NT2/D1 (cell line): ENCODE data around the gene P3H1.
"Not testable (repeated sequence)": the region's sequence is repeated elsewhere in the genome, so short reads cannot be mapped to it uniquely, and the experiment has no call there.

Experiments used
- DNase-seq: peaks from one replicate; pipeline ENCODE4 v3.0.0-alpha.2; 2011; ENCODE audit warnings: low read depth, low spot score
- H3K27me3 ChIP-seq: 2 replicates; pipeline ENCODE4 v1.6.0; 2011; ENCODE audit warnings: mild to moderate bottlenecking; ENCODE audit not compliant: insufficient read length, insufficient read depth
- H3K36me3 ChIP-seq: 2 replicates; pipeline ENCODE4 v1.6.1; 2011; ENCODE audit warnings: mild to moderate bottlenecking, low read length, mixed read lengths; ENCODE audit not compliant: insufficient read depth, insufficient read length
- H3K4me1 ChIP-seq: 2 replicates; pipeline ENCODE4 v1.5.1; 2011; ENCODE audit not compliant: insufficient read depth, insufficient read length
- H3K4me3 ChIP-seq: 2 replicates; pipeline ENCODE4 v1.5.1; 2011; ENCODE audit warnings: low read depth; ENCODE audit not compliant: insufficient read length
- H3K9ac ChIP-seq: 2 replicates; pipeline ENCODE4 v1.6.0; 2011; ENCODE audit warnings: low read depth; ENCODE audit not compliant: insufficient read length
- H3K9me3 ChIP-seq: 2 replicates; pipeline ENCODE4 v1.5.1; 2011; ENCODE audit warnings: mild to moderate bottlenecking, low read length; ENCODE audit not compliant: insufficient read depth
- SUZ12 ChIP-seq: IDR thresholded peaks from 2 replicates; pipeline ENCODE4 v1.6.1; 2011; ENCODE audit not compliant: insufficient read length, insufficient read depth; ENCODE audit errors: extremely low read depth
- YY1 ChIP-seq: IDR thresholded peaks from 2 replicates; pipeline ENCODE4 v1.6.1; 2011; ENCODE audit not compliant: insufficient read length, insufficient read depth
- ZNF274 ChIP-seq: IDR thresholded peaks from 2 replicates; pipeline ENCODE4 v1.6.1; 2011; ENCODE audit warnings: mild to moderate bottlenecking, low read depth, low read length

Gene P3H1, protein sequence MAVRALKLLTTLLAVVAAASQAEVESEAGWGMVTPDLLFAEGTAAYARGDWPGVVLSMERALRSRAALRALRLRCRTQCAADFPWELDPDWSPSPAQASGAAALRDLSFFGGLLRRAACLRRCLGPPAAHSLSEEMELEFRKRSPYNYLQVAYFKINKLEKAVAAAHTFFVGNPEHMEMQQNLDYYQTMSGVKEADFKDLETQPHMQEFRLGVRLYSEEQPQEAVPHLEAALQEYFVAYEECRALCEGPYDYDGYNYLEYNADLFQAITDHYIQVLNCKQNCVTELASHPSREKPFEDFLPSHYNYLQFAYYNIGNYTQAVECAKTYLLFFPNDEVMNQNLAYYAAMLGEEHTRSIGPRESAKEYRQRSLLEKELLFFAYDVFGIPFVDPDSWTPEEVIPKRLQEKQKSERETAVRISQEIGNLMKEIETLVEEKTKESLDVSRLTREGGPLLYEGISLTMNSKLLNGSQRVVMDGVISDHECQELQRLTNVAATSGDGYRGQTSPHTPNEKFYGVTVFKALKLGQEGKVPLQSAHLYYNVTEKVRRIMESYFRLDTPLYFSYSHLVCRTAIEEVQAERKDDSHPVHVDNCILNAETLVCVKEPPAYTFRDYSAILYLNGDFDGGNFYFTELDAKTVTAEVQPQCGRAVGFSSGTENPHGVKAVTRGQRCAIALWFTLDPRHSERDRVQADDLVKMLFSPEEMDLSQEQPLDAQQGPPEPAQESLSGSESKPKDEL

GRCh38 chr1:42766741-42767509, at the start of gene P3H1, which contains the start of gene C1orf50:
TSS of gene P3H1 (minus strand) at chr1:42767028. CDS start at chr1:42766971, 57 bp downstream.
TSS of gene C1orf50 (plus strand) at chr1:42767249. CDS start at chr1:42767312, 63 bp downstream.
- H3K4me1 ChIP-seq: peaks cover 5% of the 10 kb centered on the region
- no peaks in the 10 kb centered on the region for H3K27me3 ChIP-seq

GRCh38 chr1:42815941-42816584, 49.2 kb upstream of the P3H1 start:
- peak overlapping the region; percentile 80 for H3K4me3 ChIP-seq
- H3K36me3 ChIP-seq: peaks cover 14% of the 10 kb centered on the region
- DNase-seq: peak; percentile 25
- peak overlapping the region; percentile 85 for H3K9ac ChIP-seq
- H3K4me1 ChIP-seq: peaks cover 2% of the 10 kb centered on the region
- TF ChIP-seq YY1 (no peak), ZNF274 (no peak), SUZ12 (no peak)
- H3K9me3 ChIP-seq: peaks cover 9% of the 10 kb centered on the region
- H3K27me3 ChIP-seq: no peaks in the 10 kb centered on the region

More at GRCh38 chr1:42766741-42767509, at the start of gene P3H1, which contains the start of gene C1orf50:
- DNase-seq: peak; percentile 100
- TF ChIP-seq SUZ12 (no peak), YY1 (peak; percentile 55)
- peaks cover 29% of the 10 kb centered on the region for H3K36me3 ChIP-seq
- peak within 1 kb of the TSS; percentile 99 for H3K9ac ChIP-seq
- H3K4me3 ChIP-seq: peak within 1 kb of the TSS; percentile 100
- H3K9me3 ChIP-seq: no peaks in the 10 kb centered on the region

DNA sequence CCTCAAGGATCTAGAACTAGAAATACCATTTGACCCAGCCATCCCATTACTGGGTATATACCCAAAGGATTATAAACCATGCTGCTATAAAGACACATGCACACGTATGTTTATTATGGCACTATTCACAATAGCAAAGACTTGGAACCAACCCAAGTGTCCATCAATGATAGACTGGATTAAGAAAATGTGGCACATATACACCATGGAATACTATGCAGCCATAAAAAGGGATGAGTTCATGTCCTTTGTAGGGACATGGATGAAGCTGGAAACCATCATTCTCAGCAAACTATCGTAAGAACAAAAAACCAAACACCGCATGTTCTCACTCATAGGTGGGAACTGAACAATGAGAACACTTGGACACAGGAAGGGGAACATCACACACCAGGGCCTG, 48.0 kb upstream of the P3H1 start:
- not testable (repeated sequence) for H3K9ac ChIP-seq, H3K4me1 ChIP-seq, H3K9me3 ChIP-seq, H3K27me3 ChIP-seq, H3K4me3 ChIP-seq, DNase-seq
- H3K36me3 ChIP-seq: peaks cover 14% of the 10 kb centered on the region

GRCh38 chr1:42807056-42807668, 40.3 kb upstream of the P3H1 start:
- Histone ChIP-seq H3K27me3 (no peaks in the 10 kb centered on the region), H3K4me1 (no peaks in the 10 kb centered on the region), H3K9ac (no peak overlapping the region), H3K36me3 (peaks cover 18% of the 10 kb centered on the region), H3K9me3 (peaks cover 20% of the 10 kb centered on the region; the same call in 1 of the 2 replicates), H3K4me3 (no peak overlapping the region)
- TF ChIP-seq ZNF274 (no peak), SUZ12 (no peak), YY1 (no peak)
- DNase-seq: no peak

- no peaks in the 10 kb centered on the region for H3K27me3 ChIP-seq
- H3K4me1 ChIP-seq: no peaks in the 10 kb centered on the region
- peaks cover 20% of the 10 kb centered on the region; the same call in 1 of the 2 replicates for H3K9me3 ChIP-seq
- no peak overlapping the region for H3K9ac ChIP-seq
- no peak for TF ChIP-seq SUZ12
- TF ChIP-seq YY1: no peak
- TF ChIP-seq ZNF274: no peak
- DNase-seq: no peak
- no peak overlapping the region for H3K4me3 ChIP-seq
- H3K36me3 ChIP-seq: peaks cover 17% of the 10 kb centered on the region
Observed at GRCh38 chr1:42806593-42806992, 39.8 kb upstream of the P3H1 start.

- TF ChIP-seq YY1 (no peak), SUZ12 (no peak), ZNF274 (no peak)
- DNase-seq: no peak
- no peak overlapping the region for H3K9ac ChIP-seq
- peaks cover 20% of the 10 kb centered on the region; the same call in 1 of the 2 replicates for H3K9me3 ChIP-seq
- H3K27me3 ChIP-seq: no peaks in the 10 kb centered on the region
- H3K4me3 ChIP-seq: no peak overlapping the region
- H3K36me3 ChIP-seq: peaks cover 15% of the 10 kb centered on the region
- no peaks in the 10 kb centered on the region for H3K4me1 ChIP-seq
Observed at GRCh38 chr1:42806171-42806570, 39.3 kb upstream of the P3H1 start.
